ENCODE results near the gene HES7. TPM values are rescaled to one million over a fixed set of nuclear protein-coding genes. Genes with fewer than 3 reads are reported as not detected.

HES7 gene
- total and polyA plus RNA-seq, 9 of the 15 experiments (the other 6 are each of a cell fraction or from before 2014, with no cell fraction given) = 0.03 to 1.7 (median 0.14) TPM; not detected in 1

GRCh38 chr17:8117980-8118768 lies 5.7 kb downstream of the HES7 start, which contains the start of gene ALOXE3 (continued):
- TF ChIP-seq, protein P1, sequence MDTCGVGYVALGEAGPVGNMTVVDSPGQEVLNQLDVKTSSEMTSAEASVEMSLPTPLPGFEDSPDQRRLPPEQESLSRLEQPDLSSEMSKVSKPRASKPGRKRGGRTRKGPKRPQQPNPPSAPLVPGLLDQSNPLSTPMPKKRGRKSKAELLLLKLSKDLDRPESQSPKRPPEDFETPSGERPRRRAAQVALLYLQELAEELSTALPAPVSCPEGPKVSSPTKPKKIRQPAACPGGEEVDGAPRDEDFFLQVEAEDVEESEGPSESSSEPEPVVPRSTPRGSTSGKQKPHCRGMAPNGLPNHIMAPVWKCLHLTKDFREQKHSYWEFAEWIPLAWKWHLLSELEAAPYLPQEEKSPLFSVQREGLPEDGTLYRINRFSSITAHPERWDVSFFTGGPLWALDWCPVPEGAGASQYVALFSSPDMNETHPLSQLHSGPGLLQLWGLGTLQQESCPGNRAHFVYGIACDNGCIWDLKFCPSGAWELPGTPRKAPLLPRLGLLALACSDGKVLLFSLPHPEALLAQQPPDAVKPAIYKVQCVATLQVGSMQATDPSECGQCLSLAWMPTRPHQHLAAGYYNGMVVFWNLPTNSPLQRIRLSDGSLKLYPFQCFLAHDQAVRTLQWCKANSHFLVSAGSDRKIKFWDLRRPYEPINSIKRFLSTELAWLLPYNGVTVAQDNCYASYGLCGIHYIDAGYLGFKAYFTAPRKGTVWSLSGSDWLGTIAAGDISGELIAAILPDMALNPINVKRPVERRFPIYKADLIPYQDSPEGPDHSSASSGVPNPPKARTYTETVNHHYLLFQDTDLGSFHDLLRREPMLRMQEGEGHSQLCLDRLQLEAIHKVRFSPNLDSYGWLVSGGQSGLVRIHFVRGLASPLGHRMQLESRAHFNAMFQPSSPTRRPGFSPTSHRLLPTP (IDR thresholded peaks at IDR 0.05; ENCODE audit: borderline replicate concordance, extremely low read depth, insufficient read length) = no peak
- TF ChIP-seq RAD51 (IDR thresholded peaks at IDR 0.05; ENCODE audit: borderline replicate concordance, low read depth) (no peak), PCBP1 (IDR thresholded peaks at IDR 0.05; ENCODE audit: low read depth, low read length, poor library complexity, severe bottlenecking) (no peak), LCOR (CRISPR knock-in tag; IDR thresholded peaks at IDR 0.05) (no peak), TCF7L2 (IDR thresholded peaks at IDR 0.05; ENCODE audit: low read depth, low read length) (no peak), NFIC (IDR thresholded peaks at IDR 0.05) (no peak), GABPB2 (CRISPR knock-in tag; conservative IDR thresholded peaks at IDR 0.05) (no peak), CREB3 (tag; conservative IDR thresholded peaks at IDR 0.05; ENCODE audit: low read depth) (no peak), NONO (IDR thresholded peaks at IDR 0.05; ENCODE audit: low read depth in 2 of 2, low read length in 1 of 2) (no peak), CGGBP1 (CRISPR knock-in tag; IDR thresholded peaks at IDR 0.05) (no peak), CC2D1A (IDR thresholded peaks at IDR 0.05) (no peak), PHF20 (IDR thresholded peaks at IDR 0.05; ENCODE audit: partially characterized antibody) (no peak), TOE1 (IDR thresholded peaks at IDR 0.05; ENCODE audit: borderline replicate concordance) (0 out of 2 replicates have a peak, but pooled peaks have one; percentile 6), TOE1 (CRISPR knock-in tag; IDR thresholded peaks at IDR 0.05; ENCODE audit: borderline replicate concordance, low read depth) (no peak), ZFP91 (CRISPR knock-in tag; IDR thresholded peaks at IDR 0.05) (no peak), SMAD4 (CRISPR knock-in tag; conservative IDR thresholded peaks at IDR 0.05) (no peak)
- TF ChIP-seq, protein P2, sequence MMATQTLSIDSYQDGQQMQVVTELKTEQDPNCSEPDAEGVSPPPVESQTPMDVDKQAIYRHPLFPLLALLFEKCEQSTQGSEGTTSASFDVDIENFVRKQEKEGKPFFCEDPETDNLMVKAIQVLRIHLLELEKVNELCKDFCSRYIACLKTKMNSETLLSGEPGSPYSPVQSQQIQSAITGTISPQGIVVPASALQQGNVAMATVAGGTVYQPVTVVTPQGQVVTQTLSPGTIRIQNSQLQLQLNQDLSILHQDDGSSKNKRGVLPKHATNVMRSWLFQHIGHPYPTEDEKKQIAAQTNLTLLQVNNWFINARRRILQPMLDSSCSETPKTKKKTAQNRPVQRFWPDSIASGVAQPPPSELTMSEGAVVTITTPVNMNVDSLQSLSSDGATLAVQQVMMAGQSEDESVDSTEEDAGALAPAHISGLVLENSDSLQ (IDR thresholded peaks at IDR 0.05) = peak; percentile 56

Data from K562 (cell line).